DND-41 (cell line): ENCODE measurements around the gene MTF1.

ENCODE experiments used
- ATAC-seq: fragments of 200-7000 bp; cut with Tn5 transposase; 3 replicates; pipeline ENCODE4 v1.9.1; 2021; ENCODE audit warnings: low read depth; ENCODE audit not compliant: insufficient read depth
- DNase-seq: peaks from one replicate; pipeline ENCODE4 v3.0.0-alpha.2; 2020
- H2AFZ ChIP-seq: 2 replicates; pipeline ENCODE4 v1.6.0; 2012; ENCODE audit warnings: low read depth, low read length
- H3K27ac ChIP-seq: 2 replicates; pipeline ENCODE4 v1.5.1; 2012; ENCODE audit warnings: low read length, inconsistent platforms
- H3K27me3 ChIP-seq: fragments of 200-600 bp; sonication (generic); 2 replicates; pipeline ENCODE4 v1.6.0; 2012; ENCODE audit warnings: low read length, mild to moderate bottlenecking, inconsistent platforms; ENCODE audit not compliant: insufficient read depth, poor library complexity
- H3K36me3 ChIP-seq: 2 replicates; pipeline ENCODE4 v1.5.1; 2012; ENCODE audit warnings: low read length, inconsistent platforms; ENCODE audit not compliant: insufficient read depth
- H3K4me1 ChIP-seq: 2 replicates; pipeline ENCODE4 v1.5.1; 2012; ENCODE audit warnings: mild to moderate bottlenecking, low read length; ENCODE audit not compliant: insufficient read depth
- H3K4me2 ChIP-seq: 2 replicates; pipeline ENCODE4 v1.6.0; 2012; ENCODE audit warnings: mild to moderate bottlenecking, moderate library complexity, low read length, inconsistent platforms; ENCODE audit not compliant: insufficient read depth
- H3K4me3 ChIP-seq, 2 experiments: fragments of 200-600 bp in 1 of 2; shearing (Covaris generic) in 1 of 2; 2 replicates each; pipeline ENCODE4 v1.5.1; 2012 to 2016; ENCODE audit warnings: inconsistent platforms in 2 of 2, low read length in 2 of 2, mild to moderate bottlenecking in 2 of 2, low read depth in 1 of 2, moderate library complexity in 1 of 2
- H3K79me2 ChIP-seq: 2 replicates; pipeline ENCODE4 v1.6.0; 2012; ENCODE audit warnings: low read length, inconsistent platforms; ENCODE audit not compliant: insufficient read depth
- H3K9ac ChIP-seq: 2 replicates; pipeline ENCODE4 v1.6.0; 2012; ENCODE audit warnings: low read depth, mild to moderate bottlenecking, inconsistent platforms, low read length, moderate library complexity
- H3K9me3 ChIP-seq: 2 replicates; pipeline ENCODE4 v1.5.1; 2012; ENCODE audit warnings: low read length, moderate library complexity, mild to moderate bottlenecking, inconsistent platforms; ENCODE audit not compliant: insufficient read depth, severe bottlenecking
- H4K20me1 ChIP-seq: 2 replicates; pipeline ENCODE4 v1.6.0; 2012; ENCODE audit warnings: low read length; ENCODE audit not compliant: insufficient read depth
- CTCF ChIP-seq: IDR thresholded peaks from 2 replicates; pipeline ENCODE4 v1.5.1; 2012; ENCODE audit warnings: borderline replicate concordance, low read length, moderate library complexity, mild to moderate bottlenecking; ENCODE audit not compliant: poor library complexity, severe bottlenecking; ENCODE audit errors: extremely low read depth
- EZH2 ChIP-seq: IDR thresholded peaks from 3 replicates; pipeline ENCODE4 v1.6.1; 2012; ENCODE audit warnings: borderline replicate concordance, low read depth, mild to moderate bottlenecking, moderate library complexity, low read length, inconsistent platforms; ENCODE audit not compliant: severe bottlenecking

MTF1 gene

GRCh38 chr1:37841652-37842051, 17.7 kb downstream of the MTF1 start:
- Histone ChIP-seq H2AFZ (no peak overlapping the region), H3K79me2 (peaks cover 43% of the 10 kb centered on the region), H3K9ac (no peak overlapping the region), H3K9me3 (no peaks in the 10 kb centered on the region), H3K36me3 (peaks cover 42% of the 10 kb centered on the region), H3K27me3 (no peaks in the 10 kb centered on the region), H3K27ac (no peak overlapping the region), H3K4me1 (peaks cover under 1% of the 10 kb centered on the region; the same call in 1 of the 2 replicates), H3K4me2 (no peak overlapping the region), H3K4me3 (no peak overlapping the region), H4K20me1 (peaks cover 11% of the 10 kb centered on the region)
- no peak for TF ChIP-seq EZH2
- no peak for ATAC-seq
- DNase-seq, result no peak

GRCh38 chr1:37840711-37841110, 18.7 kb downstream of the MTF1 start:
- Histone ChIP-seq H3K9ac (no peak overlapping the region), H3K27me3 (no peaks in the 10 kb centered on the region), H3K36me3 (peaks cover 49% of the 10 kb centered on the region), H3K4me3 (no peak overlapping the region), H2AFZ (no peak overlapping the region), H4K20me1 (peaks cover 11% of the 10 kb centered on the region), H3K79me2 (peaks cover 35% of the 10 kb centered on the region), H3K9me3 (no peaks in the 10 kb centered on the region), H3K4me1 (no peaks in the 10 kb centered on the region), H3K27ac (no peak overlapping the region), H3K4me2 (no peak overlapping the region)
- no peak for DNase-seq
- ATAC-seq, result no peak
- TF ChIP-seq CTCF (no peak), EZH2 (no peak)

GRCh38 chr1:37839676-37840075, 19.7 kb downstream of the MTF1 start:
- H2AFZ ChIP-seq, result no peak overlapping the region
- no peaks in the 10 kb centered on the region for H3K4me1 ChIP-seq
- H3K9ac ChIP-seq, result no peak overlapping the region
- TF ChIP-seq CTCF (no peak), EZH2 (no peak)
- peaks cover 11% of the 10 kb centered on the region for H4K20me1 ChIP-seq
- no peaks in the 10 kb centered on the region for H3K27me3 ChIP-seq
- H3K36me3 ChIP-seq, result peaks cover 59% of the 10 kb centered on the region
- no peaks in the 10 kb centered on the region for H3K9me3 ChIP-seq
- H3K4me2 ChIP-seq, result no peak overlapping the region
- DNase-seq, result no peak
- H3K4me3 ChIP-seq, result no peak overlapping the region
- ATAC-seq, result no peak
- H3K79me2 ChIP-seq, result peaks cover 26% of the 10 kb centered on the region
- H3K27ac ChIP-seq, result no peak overlapping the region

- Histone ChIP-seq H3K27me3 (no peaks in the 10 kb centered on the region), H3K27ac (no peak overlapping the region), H3K9ac (no peak overlapping the region), H2AFZ (no peak overlapping the region), H4K20me1 (peaks cover 9% of the 10 kb centered on the region), H3K4me3 (no peak overlapping the region), H3K9me3 (no peaks in the 10 kb centered on the region), H3K36me3 (peaks cover 82% of the 10 kb centered on the region), H3K79me2 (peaks cover 10% of the 10 kb centered on the region; the same call in 1 of the 2 replicates), H3K4me2 (no peak overlapping the region), H3K4me1 (no peaks in the 10 kb centered on the region)
- no peak for DNase-seq
- TF ChIP-seq EZH2 (no peak), CTCF (no peak)
- ATAC-seq, result no peak
Observed at GRCh38 chr1:37836788-37837187, 22.6 kb downstream of the MTF1 start.
